Glomerular visceral epithelial cell (primary cell): ENCODE data around the gene ARRDC5.
"Not testable (repeated sequence)": the region's sequence is repeated elsewhere in the genome, so short reads cannot be mapped to it uniquely, and the experiment has no call there.

Experiments used
- DNase-seq: peaks from one replicate; pipeline ENCODE4 v3.0.0-alpha.2; 2016; ENCODE audit errors: extremely low spot score

The ARRDC5 gene

DNA sequence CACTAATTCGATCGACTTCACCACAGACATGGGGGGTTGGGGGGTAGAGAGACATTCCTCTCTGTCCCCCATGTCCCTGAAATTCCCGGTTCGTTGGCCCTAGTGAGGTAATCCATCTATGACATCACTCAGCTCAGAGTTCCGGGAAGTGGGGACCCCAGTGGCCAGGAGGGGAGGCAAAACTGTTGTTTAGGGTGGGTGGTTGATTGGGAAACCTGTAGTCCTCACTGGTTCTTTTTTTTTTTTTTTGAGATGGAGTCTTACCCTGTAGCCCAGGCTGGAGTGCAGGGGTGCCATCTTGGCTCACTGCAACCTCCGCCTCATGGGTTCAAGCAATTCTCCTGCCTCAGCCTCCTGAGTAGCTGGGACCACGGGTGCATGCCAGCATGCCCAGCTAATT lies at the start of gene ARRDC5:
Gene ARRDC5 (minus strand): TSS at position 101 of the 400 bp plus-strand sequence. CDS start 71 bp downstream, at position 30.
- DNase-seq = no peak

DNA sequence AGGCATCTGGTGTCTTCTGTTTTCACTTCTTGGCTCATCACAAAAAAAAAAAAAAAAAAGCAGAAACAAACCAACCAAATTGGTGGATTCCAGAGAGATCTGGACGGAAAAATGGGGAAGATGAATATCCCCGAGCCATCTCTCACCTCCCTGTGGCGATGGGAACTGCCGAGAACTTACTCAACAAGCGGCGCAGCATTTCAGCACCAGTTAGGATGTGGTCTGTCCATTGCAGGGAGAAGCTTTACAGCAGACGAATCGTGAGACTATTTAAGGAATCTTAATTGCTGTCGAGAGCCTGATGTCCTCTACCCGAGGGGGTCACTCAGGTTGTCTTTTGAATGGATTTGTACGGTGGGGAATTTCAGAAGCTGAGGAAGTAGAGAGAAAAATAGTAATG lies 49.0 kb upstream of the ARRDC5 start:
- no peak for DNase-seq

DNA sequence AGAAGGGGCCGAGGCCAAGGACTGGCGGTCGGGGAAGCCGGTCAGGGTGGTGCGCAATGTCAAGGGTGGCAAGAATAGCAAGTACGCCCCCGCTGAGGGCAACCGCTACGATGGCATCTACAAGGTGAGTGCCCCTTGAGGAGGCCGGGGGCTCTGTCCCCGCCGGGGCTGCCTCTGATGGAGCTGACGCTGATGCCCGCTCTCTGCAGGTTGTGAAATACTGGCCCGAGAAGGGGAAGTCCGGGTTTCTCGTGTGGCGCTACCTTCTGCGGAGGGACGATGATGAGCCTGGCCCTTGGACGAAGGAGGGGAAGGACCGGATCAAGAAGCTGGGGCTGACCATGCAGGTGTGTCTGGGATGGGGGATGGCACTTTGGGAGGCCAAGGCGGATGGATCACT lies 48.0 kb upstream of the ARRDC5 start:
- not testable (repeated sequence) for DNase-seq

DNA sequence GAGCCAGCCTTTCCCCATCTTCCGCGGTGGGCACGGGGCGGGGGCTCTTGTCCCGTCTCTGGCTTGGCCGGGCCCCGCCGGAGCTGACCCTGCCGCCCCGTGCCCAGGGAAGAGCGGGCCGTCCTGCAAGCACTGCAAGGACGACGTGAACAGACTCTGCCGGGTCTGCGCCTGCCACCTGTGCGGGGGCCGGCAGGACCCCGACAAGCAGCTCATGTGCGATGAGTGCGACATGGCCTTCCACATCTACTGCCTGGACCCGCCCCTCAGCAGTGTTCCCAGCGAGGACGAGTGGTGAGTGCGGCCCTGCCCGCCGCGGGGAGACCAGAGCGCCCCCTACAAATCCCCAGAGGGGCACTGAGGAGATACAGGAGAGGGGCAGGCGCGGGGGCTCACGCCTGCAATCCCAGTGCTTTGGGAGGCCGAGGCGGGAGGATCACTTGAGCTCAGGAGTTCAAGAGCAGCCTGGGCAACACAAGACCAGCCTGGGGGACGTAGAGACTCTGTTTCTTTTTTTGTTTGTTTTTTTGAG lies 39.0 kb upstream of the ARRDC5 start:
- DNase-seq = not testable (repeated sequence)

DNA sequence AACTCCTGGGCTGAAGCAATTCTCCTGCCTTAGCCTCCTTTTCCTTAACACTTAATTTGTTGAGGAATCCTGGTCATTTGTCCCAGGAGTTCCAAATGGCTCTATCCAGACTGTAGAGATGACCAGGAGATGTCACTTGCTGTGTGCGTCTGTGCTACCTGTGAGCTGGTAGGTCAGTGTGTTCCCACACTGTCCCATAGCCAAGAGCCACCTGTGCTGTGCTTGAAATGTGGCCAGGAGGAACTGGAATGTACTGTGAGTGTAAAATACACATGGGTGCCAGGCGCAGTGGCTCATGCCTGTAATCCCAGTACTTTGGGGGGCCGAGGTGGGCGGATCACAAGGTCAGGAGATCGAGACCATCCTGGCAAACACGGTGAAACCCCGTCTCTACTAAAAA lies 36.8 kb upstream of the ARRDC5 start:
- DNase-seq = no peak

DNA sequence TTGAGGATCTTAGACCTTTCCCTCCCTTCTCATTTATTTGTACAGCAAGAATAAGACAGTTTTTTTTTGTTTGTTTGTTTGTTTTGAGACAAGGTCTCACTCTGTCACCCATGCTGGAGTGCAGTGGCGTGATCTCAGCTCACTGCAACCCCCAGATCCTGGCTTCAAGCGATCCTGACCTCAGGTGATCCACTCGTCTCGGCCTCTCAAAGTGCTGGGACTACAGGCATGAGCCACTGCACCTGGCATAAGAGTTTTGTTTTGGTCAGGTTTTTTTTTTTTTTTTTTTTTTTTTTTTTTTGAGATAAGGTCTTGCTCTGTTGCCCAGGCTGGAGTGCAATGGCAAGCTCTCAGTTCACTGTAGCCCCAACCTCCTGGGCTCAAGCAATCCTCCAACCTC lies 35.8 kb upstream of the ARRDC5 start:
- DNase-seq = not testable (repeated sequence)

DNA sequence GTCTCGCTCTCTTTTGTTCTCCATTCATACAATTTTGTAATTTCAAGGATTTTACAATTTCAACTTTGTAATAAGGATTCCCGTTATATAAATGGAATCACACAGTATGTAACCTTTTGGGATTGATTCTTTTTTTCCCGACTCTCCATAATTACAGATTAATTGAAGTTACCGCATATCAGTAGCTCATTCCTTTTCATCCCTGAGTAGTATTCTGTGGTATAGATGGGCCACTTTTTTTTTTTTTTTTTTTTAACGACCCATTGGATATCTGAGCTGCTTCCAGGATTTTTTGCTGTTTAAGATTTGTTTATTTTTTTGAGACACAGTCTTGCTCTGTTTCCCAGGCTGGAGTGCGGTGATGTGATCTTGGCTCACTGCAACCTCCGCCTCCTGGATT lies 34.4 kb upstream of the ARRDC5 start:
- no peak for DNase-seq

DNA sequence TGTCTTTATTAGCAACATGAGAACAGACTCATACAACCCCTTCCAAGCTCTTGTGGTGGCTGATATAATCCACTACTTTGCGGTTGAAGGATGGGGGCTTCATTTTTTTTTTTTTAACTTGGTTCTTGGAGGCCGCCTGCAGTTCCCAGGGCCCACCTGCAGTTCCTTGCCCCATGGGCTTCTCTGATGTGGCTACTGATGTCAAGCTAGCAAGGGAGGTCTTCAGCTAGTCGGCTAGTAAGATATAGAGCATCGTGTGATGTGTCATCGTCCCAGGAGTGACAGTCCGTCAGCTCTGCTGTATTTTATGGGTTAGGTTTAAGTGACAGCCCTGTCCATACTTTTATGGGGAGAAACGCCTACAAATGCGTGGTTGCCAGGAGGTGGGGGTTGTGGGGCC lies 32.7 kb upstream of the ARRDC5 start:
- DNase-seq = no peak

DNA sequence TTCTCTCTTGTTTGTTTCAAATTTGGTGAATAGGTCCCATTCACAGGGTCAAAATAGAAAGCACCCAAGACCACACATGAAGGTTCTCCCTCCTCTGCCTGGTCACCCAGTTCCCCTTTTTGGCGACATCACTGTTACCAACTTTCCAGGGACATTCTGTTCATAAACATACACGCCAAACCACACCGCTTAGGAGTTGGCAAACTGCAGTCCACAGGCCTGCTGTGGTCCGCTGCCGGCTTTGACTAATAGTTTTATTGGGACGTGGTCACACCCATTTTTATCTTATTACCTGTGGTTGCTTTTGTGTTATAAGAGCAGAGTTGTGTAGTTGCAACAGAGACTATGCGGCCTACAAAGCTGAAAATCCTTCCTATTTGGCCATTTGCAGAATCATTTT lies 30.8 kb upstream of the ARRDC5 start:
- no peak for DNase-seq

DNA sequence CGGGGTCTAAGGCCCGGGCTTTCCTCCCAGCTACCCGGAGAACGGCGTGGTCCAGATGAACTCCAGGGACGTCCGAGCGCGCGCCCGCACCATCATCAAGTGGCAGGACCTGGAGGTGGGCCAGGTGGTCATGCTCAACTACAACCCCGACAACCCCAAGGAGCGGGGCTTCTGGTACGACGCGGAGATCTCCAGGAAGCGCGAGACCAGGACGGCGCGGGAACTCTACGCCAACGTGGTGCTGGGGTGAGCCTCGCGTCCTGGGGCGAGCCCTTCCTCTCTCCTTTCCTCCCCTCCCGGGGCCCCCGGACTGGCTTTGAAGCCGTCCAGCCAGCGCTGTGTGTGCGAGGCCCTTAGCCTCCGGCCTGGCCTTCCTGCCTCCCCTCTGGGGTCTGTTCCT lies 30.0 kb upstream of the ARRDC5 start:
- DNase-seq = no peak

DNA sequence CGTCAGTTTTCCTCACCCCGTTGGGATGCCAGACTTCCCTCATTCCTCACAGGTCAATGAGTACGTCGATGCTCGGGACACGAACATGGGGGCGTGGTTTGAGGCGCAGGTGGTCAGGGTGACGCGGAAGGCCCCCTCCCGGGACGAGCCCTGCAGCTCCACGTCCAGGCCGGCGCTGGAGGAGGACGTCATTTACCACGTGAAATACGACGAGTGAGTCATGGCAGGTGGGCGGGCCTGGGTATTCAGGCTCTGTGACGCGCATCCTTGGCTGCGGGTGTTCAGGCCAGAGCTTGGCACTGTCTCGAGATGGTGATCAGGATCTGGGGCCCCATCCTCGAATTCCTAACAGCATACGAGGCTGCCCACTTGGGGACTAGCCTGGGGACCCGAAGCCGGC lies 28.0 kb upstream of the ARRDC5 start:
- no peak for DNase-seq

DNA sequence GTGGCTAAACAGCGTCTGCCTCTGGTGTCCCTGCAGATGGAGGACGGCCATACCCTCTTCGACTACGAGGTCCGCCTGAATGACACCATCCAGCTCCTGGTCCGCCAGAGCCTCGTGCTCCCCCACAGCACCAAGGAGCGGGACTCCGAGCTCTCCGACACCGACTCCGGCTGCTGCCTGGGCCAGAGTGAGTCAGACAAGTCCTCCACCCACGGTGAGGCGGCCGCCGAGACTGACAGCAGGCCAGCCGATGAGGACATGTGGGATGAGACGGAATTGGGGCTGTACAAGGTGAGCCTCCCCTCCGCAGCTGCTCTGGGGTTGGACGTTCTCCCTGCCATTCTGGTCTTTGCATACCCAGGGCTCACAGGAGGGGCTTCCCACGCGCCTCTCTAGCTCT lies 26.5 kb upstream of the ARRDC5 start:
- DNase-seq = no peak

DNA sequence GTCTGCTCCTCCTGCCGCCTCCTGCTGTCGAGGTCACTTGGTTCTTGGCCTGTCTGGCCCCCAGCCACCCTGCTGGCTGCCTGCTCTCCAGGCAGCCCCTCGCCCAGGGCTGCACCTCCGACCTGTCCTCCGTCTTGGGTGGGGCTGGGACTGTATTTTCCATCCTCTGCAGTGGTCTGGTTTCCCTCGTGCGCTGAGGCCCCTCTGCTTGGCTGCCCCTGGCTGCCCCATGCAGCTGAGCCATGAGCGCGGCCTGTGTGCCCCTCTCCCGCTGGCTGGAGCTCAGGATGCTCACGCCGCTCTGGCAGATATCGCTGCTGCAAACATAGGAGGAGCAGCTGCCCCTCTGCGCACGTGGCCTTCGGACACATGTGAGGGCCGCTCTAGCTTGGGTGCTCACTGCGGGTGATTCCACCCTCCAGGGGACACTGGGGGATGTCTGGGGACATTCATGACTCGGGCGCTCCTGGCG lies 20.6 kb upstream of the ARRDC5 start:
- DNase-seq = no peak

DNA sequence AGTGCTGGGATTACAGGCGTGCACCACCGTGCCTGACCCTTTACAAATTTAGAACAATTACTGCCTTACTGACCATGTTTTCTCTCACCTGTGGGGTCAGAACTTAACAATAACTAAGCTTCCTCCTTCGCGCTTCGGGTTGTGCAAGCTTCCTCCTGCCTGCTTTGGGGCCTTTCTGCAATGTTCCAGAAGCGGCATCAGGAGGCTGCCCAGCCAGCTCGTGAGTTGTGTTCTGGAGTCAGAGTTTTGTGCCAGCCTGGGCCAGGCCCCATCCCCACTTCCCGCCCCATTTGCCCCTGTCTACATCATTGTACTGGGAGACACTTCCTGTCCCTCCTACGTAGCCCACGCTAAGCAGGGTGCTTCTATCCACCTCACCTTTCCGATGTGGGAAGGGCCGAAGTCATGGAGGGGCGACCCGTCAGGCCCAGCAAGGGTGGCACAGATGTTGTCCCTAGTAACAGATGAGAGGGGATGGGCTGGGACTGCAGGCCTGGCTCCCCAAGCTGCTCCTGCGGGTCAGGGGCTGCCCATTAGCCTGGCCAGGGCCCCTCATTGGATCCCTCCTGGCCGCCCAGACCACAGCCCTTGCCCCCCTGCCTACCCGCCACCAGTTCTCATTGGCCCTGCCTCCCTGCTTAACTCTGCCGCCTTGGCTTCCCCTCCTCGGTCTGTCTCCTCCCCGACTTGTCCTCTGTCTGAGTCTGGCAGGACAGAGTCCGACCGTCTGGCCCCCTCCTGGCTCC lies 20.0 kb upstream of the ARRDC5 start:
- no peak for DNase-seq

DNA sequence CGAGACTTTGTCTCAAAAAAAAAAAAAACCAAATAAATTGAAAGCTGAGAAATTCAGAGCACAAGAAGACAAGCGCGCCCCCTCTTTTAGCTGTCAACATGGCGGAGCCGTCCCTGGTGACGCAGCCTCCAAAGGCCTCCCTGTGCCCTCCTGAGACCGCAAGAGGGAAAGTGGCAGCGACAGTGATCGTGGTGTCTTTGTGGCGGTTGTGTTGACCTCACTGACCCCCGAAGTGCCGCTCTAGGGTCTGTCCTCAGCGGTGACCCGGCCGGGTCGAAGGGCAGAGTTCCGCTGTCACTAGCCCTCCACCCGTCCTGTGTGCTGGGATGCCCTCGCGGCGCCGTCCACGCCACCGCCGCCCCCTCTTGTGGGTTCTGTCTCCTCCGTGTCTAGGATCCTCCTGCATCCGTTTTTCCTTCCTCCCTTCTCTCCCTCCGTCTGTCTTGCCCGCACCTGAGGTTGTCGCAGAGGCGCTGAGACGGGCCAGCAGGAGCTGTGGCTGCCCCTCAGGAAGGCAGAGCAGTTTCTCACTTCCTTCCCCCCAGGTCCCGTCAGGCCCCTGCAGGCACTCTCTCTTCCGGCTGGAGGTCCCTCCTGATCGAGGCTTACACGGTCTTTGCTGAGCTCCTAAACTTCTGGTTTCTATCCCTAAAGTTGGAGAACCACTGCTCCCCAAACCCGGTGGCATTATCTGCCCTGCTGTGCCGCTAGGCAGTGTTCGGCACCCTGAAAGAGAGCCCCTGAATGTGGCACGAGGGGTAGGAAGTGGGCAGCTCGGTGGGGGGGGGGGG lies 13.8 kb upstream of the ARRDC5 start:
- DNase-seq = no peak

DNA sequence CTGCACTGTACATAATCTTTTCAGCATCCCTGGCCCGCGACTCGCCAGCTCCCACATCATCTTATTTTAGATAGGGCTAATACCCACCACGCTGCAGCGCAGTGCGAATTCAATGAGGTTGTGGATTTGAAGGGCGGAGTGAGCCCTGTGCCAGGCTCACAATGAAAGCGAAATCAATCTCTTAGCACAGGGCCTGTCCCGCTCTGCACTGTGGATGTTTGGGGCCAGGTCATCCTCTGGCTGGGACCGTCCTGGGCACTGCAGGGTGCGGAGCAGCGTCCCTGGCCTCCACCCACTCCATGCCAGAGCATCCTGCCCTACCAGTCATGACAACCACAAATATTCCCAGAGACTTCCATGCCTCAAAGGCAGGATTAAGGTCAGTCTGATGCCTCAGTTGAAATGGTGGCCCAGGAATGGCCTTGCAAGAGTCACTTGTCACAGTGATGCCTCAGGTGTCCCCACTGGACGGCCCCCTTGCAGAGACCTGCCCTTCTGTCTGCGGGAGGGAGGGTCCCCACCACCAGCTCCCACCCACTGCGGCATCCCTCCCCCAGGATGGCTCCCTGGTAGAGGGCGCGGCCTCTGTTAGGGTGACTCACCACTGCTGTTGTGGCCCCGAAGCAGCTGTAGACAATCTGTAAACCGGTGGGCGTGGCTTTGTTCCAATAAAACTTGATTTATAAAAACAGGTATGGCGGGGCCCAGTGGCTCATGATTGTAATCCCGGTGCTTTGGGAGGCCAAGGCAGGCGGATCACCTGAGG lies 12.2 kb upstream of the ARRDC5 start:
- DNase-seq = peak; percentile 83

DNA sequence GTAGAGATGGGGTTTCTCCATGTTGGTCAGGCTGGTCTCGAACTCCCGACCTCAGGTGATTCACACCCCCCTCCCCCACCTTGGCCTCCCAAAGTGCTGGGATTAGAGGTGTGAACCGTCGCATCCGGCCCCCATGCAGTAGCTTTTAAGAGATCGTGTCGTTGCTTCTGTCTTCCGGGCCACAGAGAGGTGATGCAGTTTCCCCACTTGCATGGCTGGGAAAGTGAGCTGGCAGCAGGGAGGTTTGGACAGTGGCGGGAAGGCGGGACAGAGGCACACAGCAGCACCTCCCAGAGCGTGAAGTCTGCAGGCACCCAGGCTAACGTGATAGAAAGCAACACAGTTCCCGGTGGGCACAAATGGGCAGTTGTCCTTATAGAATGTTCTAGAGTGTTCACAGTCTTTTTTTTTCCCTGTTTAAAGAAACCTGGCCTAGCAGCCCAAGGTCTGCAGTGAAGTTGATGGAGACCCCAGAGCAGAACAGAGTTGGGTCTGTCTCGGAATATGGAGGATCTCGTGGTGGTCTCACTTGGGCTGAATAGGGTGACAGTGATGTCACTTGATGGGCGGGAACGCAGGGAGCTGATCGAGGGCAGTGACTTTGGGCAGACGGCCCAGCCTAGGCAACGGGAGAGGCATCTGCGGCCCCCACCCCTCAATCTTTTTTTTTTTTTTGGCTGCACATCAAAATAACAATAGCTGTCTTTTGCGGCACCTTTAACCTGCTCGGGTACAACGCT lies 11.5 kb upstream of the ARRDC5 start:
- peak; percentile 32 for DNase-seq

DNA sequence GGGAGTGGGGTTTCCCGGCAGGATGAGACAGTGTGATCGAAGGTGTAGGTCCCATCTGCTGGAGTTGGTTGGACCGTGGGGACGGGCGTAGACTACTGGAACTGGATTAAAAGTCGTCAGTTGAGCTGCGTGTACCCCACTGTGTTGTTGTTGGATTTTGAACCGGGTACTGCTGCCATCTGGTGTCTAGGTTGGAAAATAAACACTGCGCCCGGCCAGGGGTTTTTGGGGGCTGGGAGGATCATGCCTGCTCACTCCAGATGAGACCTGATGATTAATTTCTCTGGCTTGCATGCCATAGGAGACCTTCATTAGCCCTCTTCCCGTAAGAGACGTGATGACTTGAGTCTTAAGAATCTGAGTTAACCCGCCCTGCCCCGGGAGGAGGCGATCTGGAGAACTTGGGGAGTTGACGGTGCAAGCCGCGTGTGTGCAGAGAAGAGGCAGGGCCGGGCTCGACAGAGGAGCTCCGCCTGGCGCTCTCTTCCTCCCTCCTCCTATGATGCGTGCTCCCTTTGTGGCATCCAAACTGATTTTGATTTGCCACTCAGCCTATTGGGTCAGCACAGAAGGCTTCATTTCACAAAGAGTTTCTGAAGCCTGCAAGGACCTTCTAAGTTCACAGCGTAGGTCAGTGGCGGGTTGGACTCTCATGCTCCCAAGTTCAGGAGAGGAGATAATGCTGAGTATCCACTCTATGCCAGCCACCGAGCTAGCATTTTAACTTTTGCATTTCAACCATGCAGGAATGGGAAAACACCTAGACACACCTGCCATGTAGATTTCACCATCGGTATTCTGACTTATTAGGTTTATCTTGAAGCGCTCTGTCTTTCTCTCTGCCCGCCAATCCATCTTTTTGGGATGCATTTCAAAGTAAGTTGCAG lies 9.3 kb upstream of the ARRDC5 start:
- DNase-seq = peak; percentile 99

DNA sequence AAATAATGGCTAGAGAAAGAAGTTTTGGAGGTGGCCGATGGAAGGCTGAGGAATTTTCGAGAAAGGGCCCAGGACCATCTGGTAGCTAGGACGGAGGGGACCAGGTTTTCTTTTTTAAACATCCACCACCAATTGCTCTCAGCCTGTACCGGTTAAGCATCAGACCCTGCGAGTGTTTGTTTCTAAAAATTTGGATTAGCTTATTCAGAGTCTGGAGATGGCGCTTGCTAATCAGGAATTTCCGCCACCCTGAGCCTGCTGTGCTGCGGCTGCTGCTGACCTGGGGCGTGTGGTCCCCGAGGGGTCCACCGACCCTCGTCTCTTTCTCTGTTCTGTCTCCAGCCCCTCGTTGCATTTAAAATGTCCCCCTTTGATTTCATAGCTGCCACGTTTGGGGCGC lies 8.6 kb upstream of the ARRDC5 start:
- no peak for DNase-seq

DNA sequence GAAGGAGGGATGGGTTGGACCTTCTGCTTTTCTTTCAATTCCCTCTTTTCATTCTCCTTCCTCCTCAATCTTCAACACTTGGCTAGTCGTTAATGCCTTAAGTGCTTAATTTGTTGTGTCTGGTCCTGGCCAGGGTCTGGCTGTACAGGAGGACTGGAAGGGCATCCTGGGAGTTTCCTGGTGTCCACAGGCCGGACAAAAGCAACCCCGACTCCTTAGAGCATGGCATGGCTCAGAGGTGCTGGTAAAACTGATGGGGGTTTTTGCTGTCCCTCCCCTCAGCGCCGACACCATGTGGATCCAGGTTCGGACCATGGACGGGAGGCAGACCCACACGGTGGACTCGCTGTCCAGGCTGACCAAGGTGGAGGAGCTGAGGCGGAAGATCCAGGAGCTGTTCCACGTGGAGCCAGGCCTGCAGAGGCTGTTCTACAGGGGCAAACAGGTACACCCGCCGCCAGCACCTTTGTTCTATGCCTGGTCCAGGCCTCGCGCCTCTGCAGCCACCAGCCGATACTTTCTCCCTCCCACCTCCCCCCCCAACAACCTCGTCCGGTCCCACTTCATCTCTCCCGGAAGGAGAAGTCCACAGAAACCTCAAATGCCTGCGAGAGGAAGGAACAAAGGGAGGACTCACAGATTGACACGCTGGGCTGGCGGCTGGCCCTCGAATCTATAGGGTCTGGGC lies 8.0 kb upstream of the ARRDC5 start:
- peak; percentile 76 for DNase-seq
